NCI-H2196 treated with DMSO at 0.1 percent for 48 hours (cell line): Measurements from ENCODE around the gene CNN2.

Source experiments
- DNase-seq: peaks from one replicate; lab custom pipeline; 2025; ENCODE audit not compliant: unreplicated experiment; lab: John Stamatoyannopoulos, UW

CNN2 gene

DNA sequence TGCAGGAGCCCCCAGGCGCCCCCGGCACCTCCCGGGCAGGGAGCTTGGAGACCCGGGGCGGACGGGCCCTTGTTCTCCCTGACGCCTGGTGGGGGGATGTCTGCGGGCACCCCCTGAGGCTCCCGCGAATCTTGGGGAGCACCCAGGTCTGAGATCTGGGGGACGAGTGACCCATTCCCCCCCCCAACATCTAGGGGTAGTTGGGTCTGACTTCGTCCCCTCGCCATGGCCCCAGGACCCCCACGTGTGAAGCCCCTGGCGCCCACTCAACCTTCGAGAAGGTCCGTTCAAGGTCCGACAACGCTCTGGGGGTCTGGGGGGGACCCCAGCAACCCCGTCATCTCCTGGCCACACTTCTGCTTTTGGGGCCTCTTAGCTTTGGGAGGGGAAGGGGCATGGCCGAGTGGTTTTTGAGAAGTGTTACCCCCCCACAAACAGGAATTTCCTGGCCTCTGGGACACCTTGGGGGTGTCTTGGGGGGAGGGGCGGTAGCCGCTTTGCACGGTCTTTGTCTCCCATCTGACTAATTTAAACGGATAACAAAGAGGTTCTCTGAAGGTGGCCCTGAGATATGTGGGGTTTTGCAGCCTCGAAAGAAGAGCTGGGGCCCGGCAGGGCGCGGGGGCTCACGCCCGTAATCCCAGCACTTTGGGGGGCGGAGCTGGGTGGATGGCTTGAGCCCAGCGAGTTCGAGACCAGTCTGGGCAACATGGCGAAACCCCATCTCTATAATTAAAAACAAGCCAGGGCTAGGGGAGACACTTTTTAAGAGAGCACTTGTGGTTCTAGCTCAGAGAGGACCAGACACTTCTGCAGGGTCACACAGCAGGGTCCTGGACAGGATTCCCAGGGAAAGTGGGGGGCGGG is 608 bp downstream of the CNN2 start:
- DNase-seq: no peak

DNA sequence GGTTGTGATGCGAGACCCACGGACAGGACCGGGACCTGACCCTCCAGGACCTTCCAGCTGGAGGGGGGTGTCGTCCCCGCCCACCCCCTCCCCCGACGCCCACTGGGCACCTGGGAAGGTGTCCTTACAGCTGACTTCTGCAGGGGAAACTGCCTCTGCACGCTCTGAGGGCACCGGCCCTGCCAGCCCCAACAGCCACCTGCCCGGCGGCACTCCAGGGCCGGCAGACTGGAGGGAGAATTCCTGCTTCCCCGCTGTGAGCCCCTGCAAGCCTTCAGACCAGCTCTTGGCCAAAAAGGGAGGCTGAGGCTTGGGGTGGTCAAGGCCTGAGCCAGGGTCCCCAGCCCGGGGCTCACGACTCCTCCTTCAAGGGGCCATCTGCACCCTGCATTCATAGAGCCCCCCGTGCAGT is 1.2 kb downstream of the CNN2 start:
- no peak for DNase-seq

DNA sequence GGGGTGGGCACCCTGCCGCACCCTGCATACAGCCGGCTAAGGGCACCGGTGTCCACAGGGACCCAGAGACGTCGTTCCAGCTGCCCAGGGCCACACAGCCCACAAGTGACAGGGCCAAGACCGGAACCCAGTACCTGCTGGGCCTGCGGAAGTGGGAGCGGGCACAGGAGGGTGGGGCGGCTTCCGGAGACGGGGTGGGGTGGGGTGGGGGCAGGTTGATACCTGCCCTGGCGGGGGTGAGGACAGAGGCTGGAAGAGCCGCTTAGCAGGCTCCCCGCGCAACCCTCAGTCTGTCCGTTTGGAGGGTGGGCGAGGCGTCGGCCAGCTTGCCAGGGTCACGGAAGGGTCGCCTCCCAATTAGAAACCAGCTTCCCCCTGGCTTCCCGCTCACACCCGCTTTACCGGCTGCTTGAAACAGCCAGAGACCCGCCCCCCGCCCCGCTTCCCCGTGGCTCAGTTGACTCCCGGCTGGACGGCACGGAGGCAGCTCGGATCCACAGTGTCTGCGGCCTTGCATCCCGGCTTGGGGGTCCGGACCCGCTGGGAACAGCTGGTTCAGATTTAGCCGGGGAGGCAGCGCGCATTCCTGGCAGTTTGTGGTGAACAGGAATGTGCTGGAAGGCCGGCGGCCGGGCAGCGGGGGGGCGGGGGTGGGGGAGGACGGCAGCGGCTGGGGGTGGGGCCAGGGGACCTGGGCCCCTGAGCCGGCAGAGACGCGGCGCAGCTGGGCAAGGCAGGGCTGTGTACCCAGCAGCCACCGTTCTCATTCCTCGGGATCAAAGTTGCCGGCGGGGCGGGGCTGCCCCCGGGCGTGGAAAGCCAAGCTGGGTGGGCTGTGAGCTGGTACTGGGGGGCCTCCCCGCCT is 1.9 kb downstream of the CNN2 start:
- DNase-seq: no peak

DNA sequence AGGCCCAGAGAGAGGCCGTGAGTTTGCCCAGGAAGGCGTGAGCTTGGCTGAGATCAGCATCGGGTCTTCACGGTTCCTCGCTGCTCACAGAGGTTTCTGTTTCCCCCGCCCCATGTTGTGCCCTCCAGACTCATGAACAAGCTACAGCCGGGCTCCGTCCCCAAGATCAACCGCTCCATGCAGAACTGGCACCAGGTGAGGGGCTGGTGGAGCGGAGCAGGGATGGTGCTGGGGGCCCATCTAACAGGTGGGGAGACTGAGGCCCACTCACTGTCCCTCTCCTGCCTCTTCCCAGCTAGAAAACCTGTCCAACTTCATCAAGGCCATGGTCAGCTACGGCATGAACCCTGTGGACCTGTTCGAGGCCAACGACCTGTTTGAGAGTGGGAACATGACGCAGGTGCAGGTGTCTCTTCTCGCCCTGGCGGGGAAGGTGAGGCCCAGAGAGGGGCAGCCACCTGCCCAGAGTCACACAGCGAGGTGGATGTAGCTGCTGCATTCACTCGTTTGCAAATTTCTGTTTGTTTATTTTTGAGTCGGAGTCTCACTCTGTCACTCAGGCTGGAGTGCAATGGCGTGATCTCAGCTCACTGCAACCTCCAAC is 6.0 kb downstream of the CNN2 start:
- DNase-seq: no peak

DNA sequence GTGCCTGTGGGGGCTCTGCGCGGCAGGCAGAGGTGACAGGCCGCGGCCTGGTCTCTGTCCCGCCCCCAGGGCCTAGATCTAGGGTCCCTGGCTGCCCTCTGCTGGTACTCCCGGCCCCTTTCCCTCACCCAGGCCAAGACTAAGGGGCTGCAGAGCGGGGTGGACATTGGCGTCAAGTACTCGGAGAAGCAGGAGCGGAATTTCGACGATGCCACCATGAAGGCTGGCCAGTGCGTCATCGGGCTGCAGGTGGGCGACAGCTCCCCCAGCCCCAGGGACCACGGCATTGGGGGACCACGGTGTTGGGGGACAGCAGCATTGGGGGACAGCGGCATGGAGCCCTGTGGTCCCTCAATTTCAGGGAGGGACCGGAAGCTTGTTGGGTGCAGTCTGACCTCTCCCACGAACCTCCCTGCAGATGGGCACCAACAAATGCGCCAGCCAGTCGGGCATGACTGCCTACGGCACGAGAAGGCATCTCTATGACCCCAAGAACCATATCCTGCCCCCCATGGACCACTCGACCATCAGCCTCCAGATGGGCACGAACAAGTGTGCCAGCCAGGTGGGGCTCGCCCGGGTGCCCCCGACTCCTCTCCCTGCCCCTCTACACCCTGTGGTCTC is 9.7 kb downstream of the CNN2 start:
- no peak for DNase-seq

DNA sequence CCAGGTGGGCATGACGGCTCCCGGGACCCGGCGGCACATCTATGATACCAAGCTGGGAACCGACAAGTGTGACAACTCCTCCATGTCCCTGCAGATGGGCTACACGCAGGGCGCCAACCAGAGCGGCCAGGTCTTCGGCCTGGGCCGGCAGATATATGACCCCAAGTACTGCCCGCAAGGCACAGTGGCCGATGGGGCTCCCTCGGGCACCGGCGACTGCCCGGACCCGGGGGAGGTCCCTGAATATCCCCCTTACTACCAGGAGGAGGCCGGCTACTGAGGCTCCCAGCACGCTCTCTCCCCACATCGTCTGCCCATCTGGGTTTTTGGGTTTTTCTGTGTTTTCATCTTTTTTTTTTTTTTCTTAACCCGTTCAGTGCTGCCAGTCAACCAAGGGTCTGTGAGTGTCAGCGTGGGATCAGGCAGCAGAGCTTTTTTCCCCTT is 11.2 kb downstream of the CNN2 start:
- DNase-seq: no peak

DNA sequence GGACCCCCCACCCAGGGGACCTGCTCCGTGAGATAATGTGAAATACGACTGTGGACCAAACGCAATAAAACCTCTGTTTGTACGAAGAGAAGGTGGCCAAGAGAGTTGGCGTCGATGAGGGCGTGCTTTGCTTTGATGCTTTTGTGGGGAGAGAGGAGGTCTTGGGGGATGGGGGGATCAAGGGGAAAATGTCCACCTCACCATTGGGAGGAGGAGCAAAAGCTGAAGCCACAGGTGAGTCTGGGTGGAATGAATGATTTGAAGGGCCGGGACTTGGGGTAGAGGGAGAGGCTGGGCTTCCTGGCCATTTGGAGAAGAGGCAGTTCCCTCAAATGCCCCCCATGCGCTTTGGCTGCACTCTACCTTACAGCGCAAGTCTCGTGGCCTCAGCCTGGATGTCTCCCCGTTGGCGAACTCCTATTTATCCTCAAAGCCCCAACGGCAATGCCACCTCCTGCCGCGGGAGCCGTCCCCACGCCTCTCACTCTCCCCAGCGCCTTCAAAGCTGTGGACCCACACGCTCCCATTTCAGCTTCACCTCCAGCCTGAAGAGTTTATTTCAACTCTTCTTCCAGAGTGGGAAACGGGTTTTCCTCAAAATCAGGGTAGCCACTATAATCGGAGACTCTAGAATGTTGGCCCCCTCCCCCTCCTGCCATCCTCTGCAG is 12.7 kb downstream of the CNN2 start:
- DNase-seq: no peak

DNA sequence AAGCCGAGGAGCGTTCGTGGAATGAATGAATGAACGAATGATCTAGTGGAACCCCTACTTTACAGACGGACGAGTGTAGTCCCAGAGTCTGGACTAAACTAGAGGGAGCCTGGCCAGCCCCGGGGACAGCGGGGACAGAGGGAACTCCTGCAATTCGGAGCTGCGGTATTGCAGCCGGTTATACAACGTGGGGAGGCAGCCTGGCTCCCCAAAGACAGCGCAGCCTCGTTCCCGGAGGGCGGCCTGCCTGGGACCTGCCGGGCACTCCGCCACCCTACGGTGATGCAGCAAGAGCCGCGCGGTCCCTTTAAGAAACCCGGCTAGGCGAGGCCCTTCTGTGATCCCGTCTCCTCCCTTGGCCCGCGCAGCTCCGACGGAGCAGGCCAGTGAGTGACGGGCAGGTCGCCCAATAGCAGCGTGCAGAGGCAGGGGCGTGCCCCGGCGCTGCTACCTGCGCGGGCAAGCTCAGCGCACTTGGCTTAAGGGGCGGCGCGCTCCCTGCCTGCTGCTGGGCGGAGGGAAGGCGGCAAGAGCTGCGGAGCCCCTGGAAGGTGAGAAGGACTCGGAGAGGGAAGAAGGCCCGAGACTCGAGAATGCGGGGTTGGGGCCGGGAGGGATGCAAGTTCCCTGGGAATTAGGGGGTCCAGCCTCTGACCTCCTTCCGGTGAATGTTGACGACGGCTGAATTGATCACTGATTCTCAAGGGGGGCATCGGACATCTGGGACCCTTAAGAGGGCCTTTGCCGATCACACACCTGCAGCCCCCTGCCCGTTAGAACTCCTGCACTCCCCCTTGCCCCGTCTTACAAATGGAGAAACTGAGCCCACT is 13.5 kb downstream of the CNN2 start, which contains the start of gene ABCA7:
Gene ABCA7, plus strand, starts transcription at position 462 of the 830 bp plus-strand sequence. CDS start 1,255 bp downstream, outside the sequence.
- DNase-seq: peak; percentile 95

DNA sequence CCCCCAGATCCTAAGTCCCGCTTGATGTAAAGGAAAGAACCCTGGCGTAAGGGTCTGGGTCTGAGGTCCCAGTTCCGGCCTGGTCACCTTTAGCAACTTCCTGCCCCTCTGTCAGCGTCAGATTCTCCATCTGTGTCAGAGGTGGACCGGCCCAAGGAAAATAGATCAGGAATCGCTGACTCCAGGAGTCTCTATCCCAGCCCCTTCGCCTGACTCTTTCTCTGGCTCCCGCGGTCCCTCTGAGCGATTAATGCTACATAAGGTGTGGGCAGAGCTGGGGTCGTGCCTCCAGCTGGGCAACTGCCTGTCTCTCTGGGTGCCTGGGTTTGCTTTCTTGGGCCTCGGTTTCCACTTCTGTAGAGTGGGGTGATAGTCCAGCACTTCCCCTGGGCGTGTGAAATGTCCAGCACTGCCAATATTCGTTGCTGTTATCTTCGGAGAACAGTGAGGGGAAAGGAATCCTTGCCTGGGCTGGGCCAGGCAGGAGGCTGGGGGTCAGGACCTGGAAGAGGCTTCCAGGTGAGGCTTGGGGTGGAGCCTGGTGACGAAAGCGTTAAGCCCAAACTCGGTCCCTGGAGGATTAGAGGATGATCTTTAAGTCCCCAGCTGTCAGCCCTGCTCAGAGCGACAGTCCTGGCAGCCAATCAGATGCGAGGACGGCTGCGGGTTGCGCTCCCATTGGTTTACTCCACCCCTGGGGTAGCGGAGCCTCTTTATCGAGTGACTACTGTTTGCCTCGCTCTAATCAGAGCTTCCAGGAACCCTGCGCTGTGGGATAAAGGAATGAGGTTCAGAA is 14.3 kb downstream of the CNN2 start:
- peak; percentile 81 for DNase-seq

DNA sequence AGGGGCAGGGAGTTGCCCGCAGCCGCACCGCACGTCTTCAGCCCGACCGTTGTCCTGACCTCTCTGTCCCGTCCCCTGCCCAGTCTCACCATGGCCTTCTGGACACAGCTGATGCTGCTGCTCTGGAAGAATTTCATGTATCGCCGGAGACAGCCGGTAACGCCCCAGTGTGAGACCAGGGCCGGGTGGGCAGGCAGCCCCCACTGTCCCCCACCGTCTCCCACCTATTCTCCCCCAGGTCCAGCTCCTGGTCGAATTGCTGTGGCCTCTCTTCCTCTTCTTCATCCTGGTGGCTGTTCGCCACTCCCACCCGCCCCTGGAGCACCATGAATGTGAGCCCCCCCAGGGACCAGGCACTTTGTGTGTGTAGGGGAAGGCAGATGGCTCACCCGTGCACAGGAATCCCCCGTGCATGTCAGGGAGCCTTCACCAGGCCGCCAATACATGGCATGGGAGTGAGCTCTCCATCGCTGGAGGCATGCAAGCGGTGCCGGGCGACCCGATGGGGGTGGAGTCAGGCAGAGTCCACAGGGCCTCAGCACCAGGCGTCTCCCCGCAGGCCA is 14.9 kb downstream of the CNN2 start:
- no peak for DNase-seq

DNA sequence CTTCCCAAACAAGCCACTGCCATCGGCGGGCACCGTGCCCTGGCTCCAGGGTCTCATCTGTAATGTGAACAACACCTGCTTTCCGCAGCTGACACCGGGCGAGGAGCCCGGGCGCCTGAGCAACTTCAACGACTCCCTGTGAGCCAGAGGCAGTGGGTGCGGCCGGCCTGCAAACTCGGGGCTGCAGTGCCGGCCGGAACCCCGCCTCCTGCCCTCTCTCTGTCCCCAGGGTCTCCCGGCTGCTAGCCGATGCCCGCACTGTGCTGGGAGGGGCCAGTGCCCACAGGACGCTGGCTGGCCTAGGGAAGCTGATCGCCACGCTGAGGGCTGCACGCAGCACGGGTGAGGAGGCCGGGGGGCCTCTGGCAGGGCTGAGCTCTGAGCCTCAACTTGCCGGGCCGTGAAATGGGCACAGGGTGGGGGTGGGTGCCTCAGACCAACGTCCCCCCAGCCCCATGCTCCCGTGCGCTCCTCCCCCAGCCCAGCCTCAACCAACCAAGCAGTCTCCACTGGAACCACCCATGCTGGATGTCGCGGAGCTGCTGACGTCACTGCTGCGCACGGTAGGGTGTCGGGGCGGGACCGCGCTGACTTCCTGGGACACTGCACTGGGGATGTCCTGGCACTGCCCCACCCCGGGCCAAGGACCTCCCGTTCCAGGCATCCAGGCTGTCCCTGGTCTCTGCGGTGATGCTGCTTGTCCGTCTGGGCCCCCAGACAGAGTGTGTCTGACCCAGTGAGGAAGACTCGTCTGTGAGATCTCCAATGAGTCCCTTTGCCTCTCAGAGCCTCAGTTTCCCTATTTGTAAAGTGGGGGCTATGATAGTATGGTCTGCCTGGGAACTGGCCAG is 15.7 kb downstream of the CNN2 start:
- DNase-seq: no peak

DNA sequence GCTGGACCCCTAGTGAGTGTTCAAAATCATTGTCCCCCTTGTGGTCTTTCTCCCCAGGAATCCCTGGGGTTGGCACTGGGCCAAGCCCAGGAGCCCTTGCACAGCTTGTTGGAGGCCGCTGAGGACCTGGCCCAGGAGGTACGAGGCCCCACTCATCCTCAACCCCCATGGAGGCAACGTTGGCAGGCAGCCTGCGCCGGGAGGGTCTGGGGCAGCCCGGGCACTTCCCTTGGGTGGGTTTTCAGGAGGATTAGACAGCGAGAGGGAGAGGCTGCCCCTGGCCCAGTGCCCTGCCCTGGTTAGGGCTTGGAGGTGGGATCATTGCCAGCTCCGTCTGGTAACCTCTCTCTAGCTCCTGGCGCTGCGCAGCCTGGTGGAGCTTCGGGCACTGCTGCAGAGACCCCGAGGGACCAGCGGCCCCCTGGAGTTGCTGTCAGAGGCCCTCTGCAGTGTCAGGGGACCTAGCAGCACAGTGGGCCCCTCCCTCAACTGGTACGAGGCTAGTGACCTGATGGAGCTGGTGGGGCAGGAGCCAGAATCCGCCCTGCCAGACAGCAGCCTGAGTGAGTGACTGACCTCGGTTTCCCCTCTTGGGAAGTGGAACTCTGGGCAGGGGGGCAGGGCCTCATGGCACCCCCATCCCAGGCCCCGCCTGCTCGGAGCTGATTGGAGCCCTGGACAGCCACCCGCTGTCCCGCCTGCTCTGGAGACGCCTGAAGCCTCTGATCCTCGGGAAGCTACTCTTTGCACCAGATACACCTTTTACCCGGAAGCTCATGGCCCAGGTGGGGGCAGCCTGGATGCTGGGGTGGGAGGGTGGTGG is 16.5 kb downstream of the CNN2 start:
- DNase-seq: no peak

DNA sequence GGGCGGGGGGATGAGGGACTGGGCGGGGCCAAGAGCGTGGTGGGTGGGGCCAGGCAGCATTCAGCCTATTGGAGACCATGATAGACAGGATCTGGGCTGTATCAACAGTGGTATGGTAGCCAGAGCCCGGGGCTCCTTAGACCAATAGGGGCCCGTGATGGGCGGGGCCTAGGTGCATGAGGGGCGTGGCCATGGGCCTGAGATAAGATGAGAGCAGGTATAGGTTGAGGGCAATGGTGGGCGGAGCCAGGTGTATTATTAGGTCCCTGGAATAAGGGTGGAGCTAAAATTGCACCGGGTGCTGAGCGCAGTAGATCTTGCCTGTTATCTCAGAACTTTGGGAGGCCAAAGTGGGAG is 18.8 kb downstream of the CNN2 start:
- no peak for DNase-seq

DNA sequence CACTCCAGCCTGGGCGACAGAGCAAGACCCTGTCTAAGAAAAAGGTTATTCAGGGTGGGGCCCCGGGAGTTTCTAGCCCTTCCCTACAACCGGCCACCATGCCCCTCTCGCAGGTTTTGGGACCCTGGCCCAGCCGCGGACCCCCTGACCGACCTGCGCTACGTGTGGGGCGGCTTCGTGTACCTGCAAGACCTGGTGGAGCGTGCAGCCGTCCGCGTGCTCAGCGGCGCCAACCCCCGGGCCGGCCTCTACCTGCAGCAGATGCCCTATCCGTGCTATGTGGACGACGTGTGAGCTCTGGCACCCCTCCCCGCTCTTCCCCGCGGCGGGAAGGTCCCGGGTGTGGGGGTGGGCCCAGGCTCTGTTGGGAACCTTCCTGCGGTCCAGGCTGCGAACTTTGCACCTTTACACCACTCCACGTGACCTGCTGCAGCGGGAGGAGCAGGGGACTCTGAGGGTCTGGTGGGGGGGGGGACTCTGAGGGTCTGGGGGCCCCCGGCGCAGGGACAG is 19.8 kb downstream of the CNN2 start:
- no peak for DNase-seq

DNA sequence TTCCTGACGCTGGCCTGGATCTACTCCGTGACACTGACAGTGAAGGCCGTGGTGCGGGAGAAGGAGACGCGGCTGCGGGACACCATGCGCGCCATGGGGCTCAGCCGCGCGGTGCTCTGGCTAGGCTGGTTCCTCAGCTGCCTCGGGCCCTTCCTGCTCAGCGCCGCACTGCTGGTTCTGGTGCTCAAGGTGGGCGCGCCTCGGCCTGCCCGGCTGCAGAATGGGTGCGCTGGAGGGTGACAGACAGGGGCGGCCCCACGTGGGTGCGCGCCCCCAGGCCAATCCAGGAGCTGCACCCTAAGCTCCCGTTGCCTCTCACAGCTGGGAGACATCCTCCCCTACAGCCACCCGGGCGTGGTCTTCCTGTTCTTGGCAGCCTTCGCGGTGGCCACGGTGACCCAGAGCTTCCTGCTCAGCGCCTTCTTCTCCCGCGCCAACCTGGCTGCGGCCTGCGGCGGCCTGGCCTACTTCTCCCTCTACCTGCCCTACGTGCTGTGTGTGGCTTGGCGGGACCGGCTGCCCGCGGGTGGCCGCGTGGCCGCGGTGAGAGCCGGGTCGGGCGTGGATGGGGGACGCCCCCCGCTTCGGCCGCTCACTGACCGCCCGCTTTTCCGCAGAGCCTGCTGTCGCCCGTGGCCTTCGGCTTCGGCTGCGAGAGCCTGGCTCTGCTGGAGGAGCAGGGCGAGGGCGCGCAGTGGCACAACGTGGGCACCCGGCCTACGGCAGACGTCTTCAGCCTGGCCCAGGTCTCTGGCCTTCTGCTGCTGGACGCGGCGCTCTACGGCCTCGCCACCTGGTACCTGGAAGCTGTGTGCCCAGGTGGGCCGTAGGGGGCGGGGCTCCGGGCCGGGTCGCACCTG is 20.7 kb downstream of the CNN2 start:
- no peak for DNase-seq

DNA sequence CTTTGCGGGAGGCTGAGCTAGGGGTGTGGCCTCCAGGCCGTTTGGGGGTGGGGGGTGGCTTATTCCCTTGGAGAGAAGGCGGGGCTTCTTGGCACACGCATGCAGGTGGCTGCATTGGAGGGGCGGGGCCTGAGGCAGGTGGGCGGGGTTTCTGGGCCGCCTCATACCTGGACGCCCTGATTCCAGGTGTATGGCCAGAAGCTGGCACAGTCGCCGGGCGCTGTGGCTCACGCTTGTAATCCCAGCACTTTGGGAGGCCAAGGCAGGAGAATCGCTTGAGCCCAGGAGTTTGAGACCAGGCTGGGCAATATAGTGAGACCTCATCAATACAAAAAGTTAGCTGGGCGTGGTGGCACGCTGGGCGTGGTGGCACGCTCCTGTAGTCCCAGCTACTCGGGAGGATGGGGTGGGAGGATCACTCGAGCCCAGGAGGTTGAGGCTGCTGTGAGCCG is 21.3 kb downstream of the CNN2 start:
- DNase-seq: no peak
